A673 (cell line): ENCODE results near the gene TMEM108. TPM values are rescaled to one million over a fixed set of nuclear protein-coding genes. Genes with fewer than 3 reads are reported as not detected.

Experiments
- BruUV-seq: library from RNA; stranded (reverse); fragments of 400-500 nt; replicated peaks from 2 replicates; lab custom pipeline; 2021; lab: Mats Ljungman, UMichigan
- CTCF ChIA-PET: fragments of 300-600 bp; sonication (Branson Sonifier 250); formaldehyde crosslinking; loops from one replicate; lab custom pipeline; 2022; ENCODE audit warnings: antibody characterized with exemption; lab: Charles Lee
- POLR2A ChIA-PET: fragments of 300-600 bp; sonication (Branson Sonifier 250); formaldehyde crosslinking; loops from one replicate; lab custom pipeline; 2022; ENCODE audit warnings: antibody characterized with exemption; ENCODE audit not compliant: low non-redundant PET; lab: Charles Lee
- DNase-seq: peaks from one replicate; pipeline ENCODE4 v3.0.0-alpha.2; 2015; ENCODE audit warnings: low spot score
- H3K27ac ChIP-seq: fragments of 200-600 bp; sonication (generic); 2 replicates; pipeline ENCODE4 v1.5.1; 2016; ENCODE audit warnings: mixed run types, low read depth, mild to moderate bottlenecking, mixed read lengths, antibody characterized with exemption, low read length; ENCODE audit not compliant: poor library complexity, severe bottlenecking
- H3K27me3 ChIP-seq: fragments of 200-600 bp; sonication (generic); replicated peaks from 2 replicates; pipeline ENCODE4 v1.6.1; 2017; ENCODE audit warnings: mixed run types, low read depth, mild to moderate bottlenecking, mixed read lengths, antibody characterized with exemption, low read length; ENCODE audit not compliant: insufficient read depth, poor library complexity
- H3K36me3 ChIP-seq: fragments of 200-600 bp; sonication (generic); 2 replicates; pipeline ENCODE4 v1.6.1; 2016; ENCODE audit warnings: mixed run types, mild to moderate bottlenecking, mixed read lengths, antibody characterized with exemption, low read length; ENCODE audit not compliant: insufficient read depth, poor library complexity, severe bottlenecking
- H3K4me1 ChIP-seq: fragments of 200-600 bp; sonication (generic); 2 replicates; pipeline ENCODE4 v1.6.1; 2017; ENCODE audit warnings: mixed run types, mild to moderate bottlenecking, mixed read lengths, antibody characterized with exemption, low read length; ENCODE audit not compliant: insufficient read depth, poor library complexity, severe bottlenecking
- H3K4me3 ChIP-seq: fragments of 200-600 bp; sonication (generic); 2 replicates; pipeline ENCODE4 v1.5.1; 2016; ENCODE audit warnings: low read depth, mixed run types, mild to moderate bottlenecking, mixed read lengths, low read length; ENCODE audit not compliant: poor library complexity, severe bottlenecking
- H3K9me3 ChIP-seq: fragments of 200-600 bp; sonication (generic); 2 replicates; pipeline ENCODE4 v1.6.1; 2016; ENCODE audit warnings: mixed run types, low read depth, mild to moderate bottlenecking, mixed read lengths, antibody characterized with exemption, low read length; ENCODE audit not compliant: poor library complexity, severe bottlenecking
- CTCF ChIP-seq: fragments of 300-800, 200-600 bp; sonication (generic); conservative IDR thresholded peaks from 2 replicates; pipeline ENCODE4 v1.5.1; 2017; ENCODE audit warnings: low read depth, mild to moderate bottlenecking, antibody characterized with exemption, low read length, moderate library complexity, mixed read lengths
- EZH2 ChIP-seq: fragments of 200-600 bp; sonication (generic); IDR thresholded peaks from 2 replicates; pipeline ENCODE4 v1.6.1; 2017; ENCODE audit warnings: borderline replicate concordance, low read depth, mild to moderate bottlenecking, mixed read lengths, antibody characterized with exemption, low read length; ENCODE audit not compliant: poor library complexity, severe bottlenecking
- intact Hi-C: fragments of 100-400 bp; cut with micrococcal nuclease; formaldehyde crosslinking; loops from one replicate; pipeline ENCODE4 v1.10.0; 2022; ENCODE audit not compliant: unreplicated experiment
- total RNA-seq: library from RNA; stranded (reverse); gene quantifications from 2 replicates; pipeline ENCODE4 v1.2.3, GENCODE V29; 2021

The TMEM108 gene
- total RNA-seq, 1 experiment from 2014 or later, result 0.30 TPM

GRCh38 chr3:133018921-133019320 is 19.3 kb upstream of the TMEM108 start:
- Histone ChIP-seq H3K27me3 (peaks cover 25% of the 10 kb centered on the region), H3K4me3 (no peak overlapping the region), H3K9me3 (no peaks in the 10 kb centered on the region), H3K36me3 (no peaks in the 10 kb centered on the region), H3K4me1 (no peaks in the 10 kb centered on the region), H3K27ac (no peak overlapping the region)
- intact Hi-C loops, result no loop called here
- no peak for DNase-seq
- ChIA-PET CTCF (no interaction called here), POLR2A (no interaction called here)
- no TSS peak for BruUV-seq
- TF ChIP-seq EZH2 (no peak), CTCF (no peak)

GRCh38 chr3:133021206-133021605 is 17.0 kb upstream of the TMEM108 start:
- ChIA-PET CTCF (no interaction called here), POLR2A (no interaction called here)
- no peaks in the 10 kb centered on the region for H3K9me3 ChIP-seq
- no peaks in the 10 kb centered on the region for H3K4me1 ChIP-seq
- DNase-seq, result no peak
- intact Hi-C loops, result no loop called here
- H3K36me3 ChIP-seq, result no peaks in the 10 kb centered on the region
- peaks cover 41% of the 10 kb centered on the region for H3K27me3 ChIP-seq
- H3K27ac ChIP-seq, result no peak overlapping the region
- TF ChIP-seq CTCF, result no peak
- TF ChIP-seq EZH2, result no peak
- no peak overlapping the region for H3K4me3 ChIP-seq
- BruUV-seq, result no TSS peak

- Histone ChIP-seq H3K4me1 (no peaks in the 10 kb centered on the region), H3K27ac (no peak overlapping the region), H3K27me3 (peaks cover 38% of the 10 kb centered on the region), H3K36me3 (no peaks in the 10 kb centered on the region), H3K4me3 (no peak overlapping the region), H3K9me3 (no peaks in the 10 kb centered on the region)
- CTCF ChIA-PET, result no interaction called here
- no peak for DNase-seq
- intact Hi-C loops, result no loop called here
- no TSS peak for BruUV-seq
- TF ChIP-seq CTCF (no peak), EZH2 (no peak)
- POLR2A ChIA-PET, result no interaction called here
Observed at GRCh38 chr3:133023362-133023761, 14.8 kb upstream of the TMEM108 start.
